Osteocyte (in vitro differentiated cells): ENCODE results near the gene GPSM1. TPM values are rescaled to one million over a fixed set of nuclear protein-coding genes. Genes with fewer than 3 reads are reported as not detected.

Experiments
- DNase-seq: peaks from one replicate; pipeline ENCODE4 v3.0.0; 2021; ENCODE audit warnings: mixed read lengths; ENCODE audit not compliant: unreplicated experiment; ENCODE audit errors: extremely low spot score
- H3K27ac Mint-ChIP-seq: one replicate; pipeline ENCODE4 v1.8.0; 2021; ENCODE audit warnings: mild to moderate bottlenecking, mixed read lengths; ENCODE audit not compliant: unreplicated experiment
- H3K27me3 Mint-ChIP-seq: one replicate; pipeline ENCODE4 v1.8.0; 2021; ENCODE audit warnings: mixed read lengths; ENCODE audit not compliant: unreplicated experiment
- H3K36me3 Mint-ChIP-seq: one replicate; pipeline ENCODE4 v1.8.0; 2021; ENCODE audit warnings: mixed read lengths; ENCODE audit not compliant: unreplicated experiment
- H3K4me1 Mint-ChIP-seq: one replicate; pipeline ENCODE4 v1.8.0; 2021; ENCODE audit warnings: mixed read lengths; ENCODE audit not compliant: unreplicated experiment
- H3K4me3 Mint-ChIP-seq: one replicate; pipeline ENCODE4 v1.8.0; 2021; ENCODE audit warnings: mild to moderate bottlenecking, moderate library complexity, mixed read lengths; ENCODE audit not compliant: unreplicated experiment
- H3K9me3 Mint-ChIP-seq: one replicate; pipeline ENCODE4 v1.8.0; 2021; ENCODE audit warnings: mixed read lengths; ENCODE audit not compliant: unreplicated experiment
- CTCF ChIP-seq: fragments of 200-600 bp; sonication (generic); IDR thresholded peaks from 2 replicates; pipeline ENCODE4 v1.5.0; 2021; ENCODE audit warnings: antibody characterized with exemption, mild to moderate bottlenecking, moderate library complexity
- total RNA-seq: library from RNA; stranded (reverse); gene quantifications from 2 replicates; pipeline ENCODE4 v1.2.1, GENCODE V29; 2021

Gene GPSM1
- total RNA-seq, 1 donor from 2014 or later, result 37.1 TPM

- Mint-ChIP-seq H3K4me1 (no peaks in the 10 kb centered on the region), H3K36me3 (peaks cover 8% of the 10 kb centered on the region), H3K27ac (no peak overlapping the region), H3K27me3 (no peaks in the 10 kb centered on the region), H3K9me3 (no peaks in the 10 kb centered on the region), H3K4me3 (no peak overlapping the region)
- no peak for TF ChIP-seq CTCF
- no peak for DNase-seq
These were observed 52.1 kb downstream of the GPSM1 start for GRCh38 chr9:136379401-136379800.

DNA sequence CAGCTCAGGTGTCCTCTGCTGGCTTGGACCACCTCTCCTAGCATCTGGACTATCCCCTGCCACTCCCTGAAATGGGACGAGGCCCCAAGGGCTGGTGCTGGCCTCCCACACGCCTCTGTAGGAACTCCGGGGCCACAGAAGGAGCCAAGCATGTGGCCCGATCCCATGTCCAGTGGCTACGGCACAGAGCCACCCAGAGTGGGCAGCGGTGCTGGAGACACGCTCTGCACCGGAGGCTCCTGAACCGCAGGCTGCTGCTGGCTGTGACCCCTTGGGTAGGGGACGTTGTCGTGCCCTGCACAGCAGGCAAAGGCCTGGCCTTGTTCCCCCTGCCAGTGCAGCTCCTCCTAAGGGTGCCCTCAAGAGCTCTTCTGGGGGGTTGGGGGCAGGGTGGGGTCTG, 52.6 kb downstream of the GPSM1 start:
- Mint-ChIP-seq H3K9me3 (no peaks in the 10 kb centered on the region), H3K4me3 (no peak overlapping the region), H3K27ac (no peak overlapping the region), H3K4me1 (no peaks in the 10 kb centered on the region), H3K36me3 (peaks cover 13% of the 10 kb centered on the region), H3K27me3 (no peaks in the 10 kb centered on the region)
- no peak for TF ChIP-seq CTCF
- no peak for DNase-seq

DNA sequence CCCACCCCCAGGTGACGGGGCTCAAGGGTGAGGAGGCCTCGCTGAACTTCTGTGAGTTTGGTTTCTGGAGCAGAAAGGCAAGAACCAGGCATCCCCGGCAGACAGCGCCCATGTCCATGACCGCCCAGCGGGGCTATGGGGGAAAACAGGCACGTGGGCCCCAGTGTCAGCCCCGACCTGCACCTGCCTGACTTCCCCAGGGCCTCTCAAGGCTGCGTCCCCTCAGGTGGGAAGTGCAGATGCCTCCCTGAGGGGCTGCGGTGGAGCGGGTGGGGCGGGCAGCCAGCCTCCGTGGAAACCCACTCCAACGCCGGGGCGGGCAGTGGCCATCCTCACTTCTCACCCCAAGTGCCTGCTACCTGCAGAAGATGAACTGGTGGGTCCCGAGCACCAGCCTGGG, 53.0 kb downstream of the GPSM1 start:
- Mint-ChIP-seq H3K27ac (no peak overlapping the region), H3K27me3 (no peaks in the 10 kb centered on the region), H3K4me3 (no peak overlapping the region), H3K9me3 (no peaks in the 10 kb centered on the region), H3K36me3 (peaks cover 15% of the 10 kb centered on the region), H3K4me1 (no peaks in the 10 kb centered on the region)
- no peak for TF ChIP-seq CTCF
- no peak for DNase-seq

DNA sequence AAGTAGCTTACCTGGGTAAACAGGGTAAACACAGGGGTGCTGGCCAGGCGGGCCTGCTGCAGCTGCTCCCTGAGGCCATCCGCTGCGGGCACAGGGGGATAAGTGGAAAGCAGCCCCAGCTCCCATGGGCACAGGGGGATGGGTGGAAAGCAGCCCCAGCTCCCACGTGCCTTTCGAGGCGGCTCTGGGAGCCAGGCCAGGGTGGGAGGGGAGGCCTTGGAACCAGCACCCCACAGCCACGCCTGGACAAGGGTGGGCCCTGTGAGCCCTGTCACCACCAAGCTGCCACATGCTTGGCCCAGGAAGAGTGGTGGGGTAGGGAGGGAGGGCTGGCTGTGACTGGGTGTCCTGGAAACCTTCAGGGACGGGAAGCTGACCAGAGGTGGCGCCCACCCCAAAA, 54.0 kb downstream of the GPSM1 start:
- no peaks in the 10 kb centered on the region for H3K27me3 Mint-ChIP-seq
- H3K27ac Mint-ChIP-seq, result no peak overlapping the region
- TF ChIP-seq CTCF, result no peak
- no peaks in the 10 kb centered on the region for H3K9me3 Mint-ChIP-seq
- no peak for DNase-seq
- H3K4me3 Mint-ChIP-seq, result no peak overlapping the region
- peaks cover 21% of the 10 kb centered on the region for H3K36me3 Mint-ChIP-seq
- H3K4me1 Mint-ChIP-seq, result no peaks in the 10 kb centered on the region

- no peaks in the 10 kb centered on the region for H3K4me1 Mint-ChIP-seq
- H3K4me3 Mint-ChIP-seq, result no peak overlapping the region
- no peak overlapping the region for H3K27ac Mint-ChIP-seq
- H3K9me3 Mint-ChIP-seq, result no peaks in the 10 kb centered on the region
- no peaks in the 10 kb centered on the region for H3K27me3 Mint-ChIP-seq
- TF ChIP-seq CTCF, result no peak
- peaks cover 22% of the 10 kb centered on the region for H3K36me3 Mint-ChIP-seq
- DNase-seq, result no peak
These were observed 54.7 kb downstream of the GPSM1 start for GRCh38 chr9:136381966-136382513.
